Fibroblast of skin of left quadriceps (primary cell): ENCODE measurements around the gene RECK.
A peak's percentile ranks its signal among the peaks of the same experiment; 100 is the strongest.
"Not testable (repeated sequence)": the region's sequence is repeated elsewhere in the genome, so short reads cannot be mapped to it uniquely, and the experiment has no call there.

ENCODE experiments used
- DNase-seq, 2 experiments: peaks; one replicate each; pipeline ENCODE4 v3.0.0-alpha.2; 2013; ENCODE audit warnings: low read depth in 2 of 2

RECK gene, protein sequence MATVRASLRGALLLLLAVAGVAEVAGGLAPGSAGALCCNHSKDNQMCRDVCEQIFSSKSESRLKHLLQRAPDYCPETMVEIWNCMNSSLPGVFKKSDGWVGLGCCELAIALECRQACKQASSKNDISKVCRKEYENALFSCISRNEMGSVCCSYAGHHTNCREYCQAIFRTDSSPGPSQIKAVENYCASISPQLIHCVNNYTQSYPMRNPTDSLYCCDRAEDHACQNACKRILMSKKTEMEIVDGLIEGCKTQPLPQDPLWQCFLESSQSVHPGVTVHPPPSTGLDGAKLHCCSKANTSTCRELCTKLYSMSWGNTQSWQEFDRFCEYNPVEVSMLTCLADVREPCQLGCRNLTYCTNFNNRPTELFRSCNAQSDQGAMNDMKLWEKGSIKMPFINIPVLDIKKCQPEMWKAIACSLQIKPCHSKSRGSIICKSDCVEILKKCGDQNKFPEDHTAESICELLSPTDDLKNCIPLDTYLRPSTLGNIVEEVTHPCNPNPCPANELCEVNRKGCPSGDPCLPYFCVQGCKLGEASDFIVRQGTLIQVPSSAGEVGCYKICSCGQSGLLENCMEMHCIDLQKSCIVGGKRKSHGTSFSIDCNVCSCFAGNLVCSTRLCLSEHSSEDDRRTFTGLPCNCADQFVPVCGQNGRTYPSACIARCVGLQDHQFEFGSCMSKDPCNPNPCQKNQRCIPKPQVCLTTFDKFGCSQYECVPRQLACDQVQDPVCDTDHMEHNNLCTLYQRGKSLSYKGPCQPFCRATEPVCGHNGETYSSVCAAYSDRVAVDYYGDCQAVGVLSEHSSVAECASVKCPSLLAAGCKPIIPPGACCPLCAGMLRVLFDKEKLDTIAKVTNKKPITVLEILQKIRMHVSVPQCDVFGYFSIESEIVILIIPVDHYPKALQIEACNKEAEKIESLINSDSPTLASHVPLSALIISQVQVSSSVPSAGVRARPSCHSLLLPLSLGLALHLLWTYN

DNA sequence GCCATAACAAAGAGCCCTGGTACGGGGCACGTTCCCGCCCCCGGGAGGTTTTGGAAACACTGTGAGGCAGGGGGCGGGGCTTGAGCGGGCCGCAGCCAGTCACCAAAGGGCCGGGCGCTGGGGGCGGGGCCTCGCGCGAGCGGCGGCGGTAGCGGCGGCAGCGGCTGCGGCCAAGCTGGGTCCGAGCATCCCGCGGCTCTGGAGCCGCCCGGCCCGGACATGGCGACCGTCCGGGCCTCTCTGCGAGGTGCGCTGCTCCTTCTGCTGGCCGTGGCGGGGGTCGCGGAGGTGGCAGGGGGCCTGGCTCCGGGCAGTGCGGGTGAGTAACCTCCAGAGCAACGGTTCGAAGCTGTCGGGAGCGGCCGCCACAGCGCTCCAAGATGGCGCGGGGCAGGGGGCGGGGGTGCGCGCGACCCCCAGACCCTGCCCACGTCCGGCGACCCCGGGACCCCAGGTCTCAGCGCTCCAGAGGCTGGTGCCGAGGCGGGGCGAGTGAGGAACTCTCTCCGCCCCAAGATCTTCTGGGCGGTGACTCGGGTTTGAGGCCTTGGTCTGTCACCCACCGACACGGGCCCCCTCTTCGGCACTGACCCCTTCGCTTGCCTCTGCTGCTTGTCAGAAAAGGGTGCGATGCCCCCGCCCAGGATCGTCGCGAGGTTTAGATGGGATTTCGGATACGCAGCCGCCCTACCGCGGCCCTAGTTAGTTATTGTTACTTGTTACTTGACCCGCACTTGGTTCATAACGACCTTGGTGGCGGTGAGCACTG, at the start of gene RECK:
Gene RECK, plus strand, starts transcription at position 134 of the 769 bp plus-strand sequence. Its CDS starts 86 bp downstream, at position 220.
- DNase-seq, result peak; percentile 80 to 83

GRCh38 chr9:35990155-35990554, 46.6 kb upstream of the RECK start:
- DNase-seq, result no peak

GRCh38 chr9:35993136-35993535, 43.6 kb upstream of the RECK start:
- not testable (repeated sequence) for DNase-seq

GRCh38 chr9:35993976-35994720, 42.6 kb upstream of the RECK start:
- DNase-seq, result peak; percentile 9

DNA sequence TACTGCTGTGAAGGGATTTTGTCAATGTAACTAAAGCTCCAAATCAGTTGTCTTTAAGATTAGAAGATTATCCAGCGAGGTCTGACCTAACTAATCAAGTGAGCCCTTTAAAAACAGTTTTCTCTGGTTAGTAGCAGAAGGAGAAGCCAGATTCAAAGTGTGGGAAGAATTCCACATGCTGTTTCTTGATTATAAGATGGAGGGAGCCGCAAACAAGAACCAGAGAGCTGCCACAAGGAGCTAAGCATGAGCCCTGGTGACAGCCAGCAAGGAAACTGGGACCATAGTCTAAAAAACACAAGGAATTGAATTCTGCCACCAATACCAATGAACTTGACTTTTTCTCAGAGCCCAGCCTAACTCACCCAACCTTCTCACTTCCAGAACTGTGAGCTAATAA, 41.8 kb upstream of the RECK start:
- DNase-seq, result no peak

GRCh38 chr9:35996358-35996970, 40.2 kb upstream of the RECK start:
- DNase-seq, result no peak

DNA sequence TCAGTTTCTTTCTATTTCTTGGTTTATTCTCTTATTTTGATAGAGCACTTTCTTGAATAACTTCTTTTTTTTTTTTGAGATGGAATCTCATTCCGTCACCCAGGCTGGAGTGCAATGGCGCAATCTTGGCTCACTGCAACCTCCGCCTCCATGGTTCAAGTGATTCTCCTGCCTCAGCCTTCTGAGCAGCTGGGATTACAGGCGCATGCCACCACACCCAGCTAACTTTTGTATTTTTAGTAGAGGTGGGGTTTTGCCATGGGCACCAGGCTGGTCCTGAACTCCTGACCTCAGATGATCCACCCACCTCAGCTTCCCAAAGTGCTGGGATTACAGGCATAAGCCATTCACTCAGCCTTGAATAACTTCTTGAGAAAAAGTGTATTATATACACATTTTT, 39.7 kb upstream of the RECK start:
- DNase-seq, result not testable (repeated sequence)

GRCh38 chr9:35998333-35998732, 38.4 kb upstream of the RECK start:
- no peak for DNase-seq

- DNase-seq, result no peak
Measured at GRCh38 chr9:36005891-36006290, 30.8 kb upstream of the RECK start.

GRCh38 chr9:36006549-36007315, 30.0 kb upstream of the RECK start:
- DNase-seq, result no peak

DNA sequence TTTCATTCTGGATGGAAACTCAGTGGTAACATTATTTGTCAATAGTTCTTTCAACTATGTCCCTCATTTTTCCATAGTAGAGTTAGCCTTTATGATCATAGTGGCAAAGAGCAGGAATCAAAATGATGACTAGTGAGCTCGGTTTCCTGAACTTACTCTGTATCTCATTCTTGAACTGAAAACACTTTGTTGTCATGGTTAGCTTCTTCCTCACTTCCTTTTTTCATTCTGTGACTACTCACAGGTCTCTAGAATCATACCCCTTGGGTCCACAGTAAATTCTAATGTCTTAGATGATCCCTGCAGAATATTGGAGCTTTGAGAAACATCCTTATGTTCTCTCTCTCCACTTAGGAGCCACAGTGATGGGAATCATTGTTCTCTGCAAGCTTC, 29.4 kb upstream of the RECK start:
- no peak for DNase-seq

GRCh38 chr9:36007852-36008251, 28.9 kb upstream of the RECK start:
- DNase-seq, result no peak

GRCh38 chr9:36008774-36009300, 27.9 kb upstream of the RECK start:
- peak; percentile 58 to 63 for DNase-seq

- no peak for DNase-seq
Measured at GRCh38 chr9:36011379-36011778, 25.3 kb upstream of the RECK start.

GRCh38 chr9:36017278-36017677, 19.4 kb upstream of the RECK start:
- no peak for DNase-seq

GRCh38 chr9:36018129-36018528, 18.6 kb upstream of the RECK start:
- no peak for DNase-seq

DNA sequence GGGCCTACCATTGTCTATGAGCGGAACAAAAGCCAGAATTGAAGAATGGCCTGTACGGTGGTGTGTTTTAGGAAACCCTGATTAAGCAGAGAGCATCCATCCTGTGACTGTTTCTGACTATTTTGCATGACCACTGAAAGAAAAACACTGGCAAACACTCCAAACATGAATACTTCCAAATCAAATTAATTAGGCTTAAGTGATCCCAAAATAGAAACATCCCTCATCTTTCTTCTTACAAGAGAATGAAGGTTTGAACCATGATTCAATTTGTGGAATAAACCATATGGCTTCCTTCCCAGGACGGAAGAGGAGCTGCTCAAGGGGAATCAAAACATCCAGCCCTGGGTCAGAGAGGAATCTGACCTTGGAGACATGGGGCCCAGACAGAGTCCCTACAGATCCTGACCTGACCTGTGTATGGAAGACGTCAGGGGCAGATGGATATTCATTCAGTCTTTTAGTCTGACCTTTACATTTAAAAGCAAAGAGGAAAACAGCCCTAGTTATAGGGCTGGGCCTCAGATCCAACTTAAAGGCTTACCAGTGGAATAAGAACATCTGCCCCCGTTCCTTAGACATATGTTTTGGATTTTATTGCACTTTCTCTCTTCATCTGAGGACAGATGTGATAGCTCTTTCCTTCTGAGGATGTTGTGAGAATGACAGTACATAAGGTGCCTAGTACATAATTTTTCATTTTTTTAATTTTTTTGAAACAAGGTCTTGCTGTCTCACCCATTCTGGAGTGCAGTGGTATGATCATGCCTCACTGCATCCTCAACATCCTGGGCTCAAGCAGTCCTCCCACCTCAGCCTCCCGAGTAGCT, 17.6 kb upstream of the RECK start:
- no peak for DNase-seq

DNA sequence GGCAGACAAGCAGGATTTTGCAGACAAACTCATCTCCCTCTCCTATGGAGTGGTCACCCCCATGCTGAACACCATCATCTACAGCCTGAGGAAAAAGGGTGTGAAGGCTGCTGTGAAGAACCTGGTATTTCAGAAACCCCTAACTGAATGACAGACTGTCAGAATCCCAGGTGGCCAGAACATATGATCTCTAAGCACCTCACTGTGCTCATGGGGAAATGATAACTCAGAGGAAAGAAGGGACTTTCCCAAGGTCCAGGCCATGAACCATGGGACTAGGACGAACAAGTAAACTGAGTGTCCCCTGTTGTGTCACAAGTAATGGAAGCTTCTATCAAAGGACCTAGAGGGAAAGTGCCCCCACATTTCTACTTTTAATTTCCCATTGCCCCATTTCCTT, 14.7 kb upstream of the RECK start:
- DNase-seq, result no peak
